HCT116 (cell line): ENCODE results near the gene TRAF3. TPM values are rescaled to one million over a fixed set of nuclear protein-coding genes. Genes with fewer than 3 reads are reported as not detected.

Experiments
- ATAC-seq: fragments of 200-7000 bp; cut with Tn5 transposase; 2 replicates; pipeline ENCODE4 v1.9.1; 2020; ENCODE audit warnings: mild to moderate bottlenecking, moderate library complexity
- BruUV-seq: library from RNA; stranded (reverse); fragments of 400-500 nt; replicated peaks from 2 replicates; lab custom pipeline; 2021; lab: Mats Ljungman, UMichigan
- CTCF ChIA-PET: fragments of 300-600 bp; sonication (Branson Sonifier 250); formaldehyde crosslinking; loops from one replicate; lab custom pipeline; 2021; ENCODE audit warnings: antibody characterized with exemption; lab: Charles Lee
- POLR2A ChIA-PET: fragments of 300-600, 350-600 bp; sonication (Branson Sonifier 250); formaldehyde crosslinking; loops from one replicate; lab custom pipeline; 2021; ENCODE audit warnings: antibody characterized with exemption; lab: Charles Lee
- RAD21 ChIA-PET, 2 experiments: fragments of 300-600 bp; sonication (Branson Sonifier 250); formaldehyde crosslinking; loops; one replicate each; lab custom pipeline; 2023; ENCODE audit warnings: low total read pairs in 2 of 2; ENCODE audit not compliant: uncharacterized antibody in 2 of 2, unreplicated experiment in 2 of 2, low non-redundant PET in 1 of 2; lab: Charles Lee
- DNase-seq: peaks from one replicate; pipeline ENCODE4 v3.0.0-alpha.2; 2010; ENCODE audit warnings: low read depth, low spot score
- H2AFZ ChIP-seq: fragments of 200-600 bp; shearing (Covaris generic), sonication (generic); 2 replicates; pipeline ENCODE4 v1.6.1; 2017; ENCODE audit warnings: low read depth, mixed run types, mixed read lengths, antibody characterized with exemption, low read length; ENCODE audit not compliant: poor library complexity, severe bottlenecking
- H3K27ac ChIP-seq: 2 replicates; pipeline ENCODE4 v1.5.1; 2012; ENCODE audit warnings: low read depth, low read length
- H3K27me3 ChIP-seq: fragments of 200-600 bp; sonication (generic); 2 replicates; pipeline ENCODE4 v1.6.1; 2016; ENCODE audit warnings: mixed run types, low read length, mixed read lengths; ENCODE audit not compliant: insufficient read depth
- H3K36me3 ChIP-seq, 2 experiments: fragments of 200-500 bp in 1 of 2; fragments of 200-600 bp in 1 of 2; sonication (Bioruptor generic) in 1 of 2; sonication (generic) in 1 of 2; 2 replicates each; pipeline versions ENCODE4 v1.5.1 to v1.6.1; 2014 to 2016; ENCODE audit warnings: low read length in 2 of 2, inconsistent platforms in 1 of 2, mixed read lengths in 1 of 2, mixed run types in 1 of 2; ENCODE audit not compliant: insufficient read depth in 2 of 2, control insufficient read depth in 1 of 2
- H3K4me1 ChIP-seq, 2 experiments: fragments of 200-600 bp in 1 of 2; sonication (generic) in 1 of 2; 2 replicates each; pipeline versions ENCODE4 v1.5.1 to v1.6.1; 2012 to 2017; ENCODE audit warnings: low read length in 2 of 2, inconsistent platforms in 1 of 2, mild to moderate bottlenecking in 1 of 2, mixed read lengths in 1 of 2, mixed run types in 1 of 2, moderate library complexity in 1 of 2; ENCODE audit not compliant: insufficient read depth in 2 of 2, control insufficient read depth in 1 of 2
- H3K4me2 ChIP-seq: fragments of 200-600 bp; sonication (generic); 2 replicates; pipeline ENCODE4 v1.6.1; 2017; ENCODE audit warnings: mixed run types, low read length, mixed read lengths
- H3K4me3 ChIP-seq, 2 experiments: fragments of 200-600 bp in 1 of 2; sonication (generic) in 1 of 2; replicated peaks in 1 of 2; 2 replicates each; pipeline ENCODE4 v1.5.1; 2011 to 2016; ENCODE audit warnings: low read length in 2 of 2, control low read depth in 1 of 2, low read depth in 1 of 2, mild to moderate bottlenecking in 1 of 2, mixed read lengths in 1 of 2, mixed run types in 1 of 2
- H3K79me2 ChIP-seq: fragments of 200-600 bp; sonication (generic); 2 replicates; pipeline ENCODE4 v1.6.1; 2017; ENCODE audit warnings: mild to moderate bottlenecking, mixed run types, low read length, moderate library complexity, mixed read lengths; ENCODE audit not compliant: insufficient read depth
- H3K9ac ChIP-seq: fragments of 200-600 bp; sonication (generic); 2 replicates; pipeline ENCODE4 v1.6.1; 2016; ENCODE audit warnings: low read length, mixed read lengths
- H3K9me2 ChIP-seq: fragments of 200-600 bp; sonication (generic), shearing (Covaris generic); 2 replicates; pipeline ENCODE4 v1.6.1; 2017; ENCODE audit warnings: mixed run types, mild to moderate bottlenecking, moderate library complexity; ENCODE audit not compliant: insufficient read depth
- H3K9me3 ChIP-seq, 2 experiments: fragments of 200-500 bp in 1 of 2; fragments of 200-600 bp in 1 of 2; sonication (Bioruptor generic) in 1 of 2; sonication (generic) in 1 of 2; 2 replicates each; pipeline ENCODE4 v1.6.1; 2014 to 2017; ENCODE audit warnings: low read length in 2 of 2, mixed read lengths in 2 of 2, inconsistent platforms in 1 of 2, low read depth in 1 of 2, mild to moderate bottlenecking in 1 of 2, mixed run types in 1 of 2, moderate library complexity in 1 of 2; ENCODE audit not compliant: control insufficient read depth in 1 of 2, insufficient read depth in 1 of 2
- H4K20me1 ChIP-seq: fragments of 200-600 bp; sonication (generic), shearing (Covaris generic); 2 replicates; pipeline ENCODE4 v1.6.1; 2017; ENCODE audit warnings: mixed run types, mild to moderate bottlenecking, moderate library complexity; ENCODE audit not compliant: insufficient read depth
- CBX3 ChIP-seq: IDR thresholded peaks from 2 replicates; pipeline ENCODE4 v1.6.1; 2012; ENCODE audit warnings: low read depth
- CEBPB ChIP-seq: IDR thresholded peaks from 2 replicates; pipeline ENCODE4 v1.6.1; 2012; ENCODE audit warnings: low read depth
- EGR1 ChIP-seq: IDR thresholded peaks from 2 replicates; pipeline ENCODE4 v1.6.1; 2012; ENCODE audit warnings: low read depth
- EZH2 ChIP-seq: fragments of 200-600 bp; sonication (generic); IDR thresholded peaks from 2 replicates; pipeline ENCODE4 v1.6.1; 2017; ENCODE audit warnings: antibody characterized with exemption, mixed run types
- EZH2phosphoT487 ChIP-seq: fragments of 200-600 bp; IDR thresholded peaks from 2 replicates; pipeline ENCODE4 v1.6.1; 2018; ENCODE audit warnings: antibody characterized with exemption, borderline replicate concordance
- POLR2A ChIP-seq: IDR thresholded peaks from 2 replicates; pipeline ENCODE4 v1.7.0; 2011; ENCODE audit warnings: borderline replicate concordance; ENCODE audit not compliant: insufficient read depth, insufficient read length; ENCODE audit errors: extremely low read depth
- POLR2AphosphoS5 ChIP-seq: IDR thresholded peaks from 2 replicates; pipeline ENCODE4 v1.6.1; 2011; ENCODE audit warnings: mild to moderate bottlenecking, low read depth, low read length, moderate library complexity
- RAD21 ChIP-seq: IDR thresholded peaks from 2 replicates; pipeline ENCODE4 v1.6.1; 2012; ENCODE audit warnings: low read depth, mild to moderate bottlenecking
- SIN3A ChIP-seq: IDR thresholded peaks from 2 replicates; pipeline ENCODE4 v1.6.1; 2012; ENCODE audit warnings: low read depth
- SRF ChIP-seq: IDR thresholded peaks from 2 replicates; pipeline ENCODE4 v1.6.1; 2012; ENCODE audit warnings: low read depth
- TCF7L2 ChIP-seq: IDR thresholded peaks from 2 replicates; pipeline ENCODE4 v1.7.0; 2011; ENCODE audit warnings: borderline replicate concordance, inconsistent platforms; ENCODE audit not compliant: insufficient read depth, insufficient read length; ENCODE audit errors: extremely low read depth
- ZBTB33 ChIP-seq: IDR thresholded peaks from 2 replicates; pipeline ENCODE4 v1.6.1; 2011; ENCODE audit warnings: mild to moderate bottlenecking, low read length, moderate library complexity; ENCODE audit not compliant: insufficient replicate concordance; ENCODE audit errors: extremely low read depth
- intact Hi-C: fragments of 100-400 bp; cut with micrococcal nuclease; formaldehyde crosslinking; loops from 2 replicates; pipeline ENCODE4 v1.10.0; 2022
- total RNA-seq: library from RNA; stranded (reverse); gene quantifications from one replicate; pipeline ENCODE4 v1.2.1, GENCODE V29; 2021; ENCODE audit not compliant: unreplicated experiment
- TF ChIP-seq, protein P1 (sequence below): IDR thresholded peaks from 2 replicates; pipeline ENCODE4 v1.6.1; 2012; ENCODE audit warnings: low read depth
- TF ChIP-seq, protein P2 (sequence below): IDR thresholded peaks from 2 replicates; pipeline ENCODE4 v1.6.1; 2012

TRAF3 gene
- total RNA-seq, 1 experiment from 2014 or later = 32.1 TPM

- DNase-seq = no peak
- CTCF ChIA-PET = no interaction called here
- no peak overlapping the region for H3K27ac ChIP-seq
Observed at GRCh38 chr14:102732924-102733323, 44.3 kb upstream of the TRAF3 start.

More at GRCh38 chr14:102732924-102733323, 44.3 kb upstream of the TRAF3 start:
- Histone ChIP-seq H2AFZ (no peak overlapping the region), H3K79me2 (0 out of 2 replicates have a peak, but pooled peaks cover 3% of the 10 kb centered on the region), H3K9me3 (no peaks in the 10 kb centered on the region), H3K9me2 (no peaks in the 10 kb centered on the region), H3K9ac (no peak overlapping the region), H3K36me3 (peaks cover 0 to 6% of the 10 kb centered on the region in 2 experiments; a peak in 1 of 4 replicates), H3K27me3 (no peaks in the 10 kb centered on the region), H4K20me1 (no peaks in the 10 kb centered on the region), H3K4me3 (no peak overlapping the region), H3K4me1 (no peaks in the 10 kb centered on the region), H3K4me2 (no peak overlapping the region)
- ChIA-PET POLR2A (no interaction called here), RAD21 (no interaction called here)
- intact Hi-C loops = no loop called here
- no peak for ATAC-seq
- BruUV-seq = no TSS peak
- TF ChIP-seq CBX3 (no peak), EZH2phosphoT487 (no peak), SRF (no peak), EZH2 (no peak), EGR1 (no peak), SIN3A (no peak), CEBPB (no peak), RAD21 (no peak), ZBTB33 (no peak), TCF7L2 (no peak), POLR2AphosphoS5 (no peak), POLR2A (no peak)
- TF ChIP-seq, protein P1, sequence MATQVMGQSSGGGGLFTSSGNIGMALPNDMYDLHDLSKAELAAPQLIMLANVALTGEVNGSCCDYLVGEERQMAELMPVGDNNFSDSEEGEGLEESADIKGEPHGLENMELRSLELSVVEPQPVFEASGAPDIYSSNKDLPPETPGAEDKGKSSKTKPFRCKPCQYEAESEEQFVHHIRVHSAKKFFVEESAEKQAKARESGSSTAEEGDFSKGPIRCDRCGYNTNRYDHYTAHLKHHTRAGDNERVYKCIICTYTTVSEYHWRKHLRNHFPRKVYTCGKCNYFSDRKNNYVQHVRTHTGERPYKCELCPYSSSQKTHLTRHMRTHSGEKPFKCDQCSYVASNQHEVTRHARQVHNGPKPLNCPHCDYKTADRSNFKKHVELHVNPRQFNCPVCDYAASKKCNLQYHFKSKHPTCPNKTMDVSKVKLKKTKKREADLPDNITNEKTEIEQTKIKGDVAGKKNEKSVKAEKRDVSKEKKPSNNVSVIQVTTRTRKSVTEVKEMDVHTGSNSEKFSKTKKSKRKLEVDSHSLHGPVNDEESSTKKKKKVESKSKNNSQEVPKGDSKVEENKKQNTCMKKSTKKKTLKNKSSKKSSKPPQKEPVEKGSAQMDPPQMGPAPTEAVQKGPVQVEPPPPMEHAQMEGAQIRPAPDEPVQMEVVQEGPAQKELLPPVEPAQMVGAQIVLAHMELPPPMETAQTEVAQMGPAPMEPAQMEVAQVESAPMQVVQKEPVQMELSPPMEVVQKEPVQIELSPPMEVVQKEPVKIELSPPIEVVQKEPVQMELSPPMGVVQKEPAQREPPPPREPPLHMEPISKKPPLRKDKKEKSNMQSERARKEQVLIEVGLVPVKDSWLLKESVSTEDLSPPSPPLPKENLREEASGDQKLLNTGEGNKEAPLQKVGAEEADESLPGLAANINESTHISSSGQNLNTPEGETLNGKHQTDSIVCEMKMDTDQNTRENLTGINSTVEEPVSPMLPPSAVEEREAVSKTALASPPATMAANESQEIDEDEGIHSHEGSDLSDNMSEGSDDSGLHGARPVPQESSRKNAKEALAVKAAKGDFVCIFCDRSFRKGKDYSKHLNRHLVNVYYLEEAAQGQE = no peak
- TF ChIP-seq, protein P2, sequence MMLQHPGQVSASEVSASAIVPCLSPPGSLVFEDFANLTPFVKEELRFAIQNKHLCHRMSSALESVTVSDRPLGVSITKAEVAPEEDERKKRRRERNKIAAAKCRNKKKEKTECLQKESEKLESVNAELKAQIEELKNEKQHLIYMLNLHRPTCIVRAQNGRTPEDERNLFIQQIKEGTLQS = no peak
